Dermis blood vessel endothelial cell (primary cell): ENCODE results near the gene PCDHB9. TPM values are rescaled to one million over a fixed set of nuclear protein-coding genes. Genes with fewer than 3 reads are reported as not detected.
"Not testable (repeated sequence)": the region's sequence is repeated elsewhere in the genome, so short reads cannot be mapped to it uniquely, and the experiment has no call there.

Experiments used
- DNase-seq: peaks from one replicate; pipeline ENCODE4 v3.0.0; 2010
- total RNA-seq: library from RNA; depleted of rRNA; stranded (reverse); fragments of >200 nt; gene quantifications from 2 replicates; pipeline ENCODE4 v1.2.3, GENCODE V29; 2014

PCDHB9 gene
- 0.14 and 0.17 TPM in 2 replicates for total RNA-seq

DNA sequence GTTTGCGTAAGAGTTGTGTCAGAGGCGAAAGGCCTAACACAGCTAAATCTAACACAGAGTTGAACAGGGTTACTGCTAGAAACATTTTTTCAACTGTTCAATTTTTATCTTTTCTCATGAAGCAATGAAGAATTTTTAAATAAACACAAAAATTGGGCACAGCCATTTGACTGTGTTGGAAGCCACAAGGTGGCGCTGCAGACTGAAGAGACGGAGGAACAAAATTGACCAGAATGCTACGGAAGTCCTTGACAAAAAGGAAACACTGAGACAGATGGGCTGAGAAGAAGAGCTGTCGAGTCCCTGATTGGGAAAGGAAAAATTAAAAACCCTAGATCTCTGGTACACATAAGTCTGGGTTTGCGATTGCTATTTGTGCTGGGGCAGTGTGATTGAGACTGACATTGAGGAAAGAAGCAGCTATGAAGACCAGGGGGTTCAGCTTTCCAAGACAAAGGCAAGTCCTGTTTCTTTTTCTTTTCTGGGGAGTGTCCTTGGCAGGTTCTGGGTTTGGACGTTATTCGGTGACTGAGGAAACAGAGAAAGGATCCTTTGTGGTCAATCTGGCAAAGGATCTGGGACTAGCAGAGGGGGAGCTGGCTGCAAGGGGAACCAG, at the start of gene PCDHB9:
TSS of gene PCDHB9 (plus strand) at position 265 of the 616 bp plus-strand sequence. CDS start at position 423, 158 bp downstream.
- peak; percentile 48 for DNase-seq

GRCh38 chr5:141137346-141137745, 49.6 kb upstream of the PCDHB9 start:
- not testable (repeated sequence) for DNase-seq

DNA sequence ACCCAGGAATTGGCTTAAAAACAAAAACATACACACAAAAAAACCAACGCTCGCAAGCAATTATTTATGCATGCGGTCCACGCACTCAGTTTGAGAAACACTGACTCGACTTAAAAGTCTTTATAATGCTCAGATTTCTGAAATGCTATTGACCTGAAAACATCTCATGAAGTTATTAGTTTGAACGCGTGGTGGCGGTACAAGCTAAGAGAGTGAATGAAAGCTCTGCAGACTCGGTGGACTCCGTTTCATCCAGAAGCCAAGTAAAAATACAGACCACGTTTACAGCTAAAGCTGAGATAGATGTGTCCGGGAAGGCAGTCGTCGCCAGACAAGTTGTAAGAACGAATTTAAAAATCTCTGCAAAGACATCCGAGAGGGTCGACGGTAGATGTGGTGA, 37.1 kb upstream of the PCDHB9 start, which contains the start of gene PCDHB6:
TSS of gene PCDHB6 (plus strand) at position 246 of the 400 bp plus-strand sequence. CDS start 201 bp downstream, outside the sequence.
- peak; percentile 46 for DNase-seq

- DNase-seq = no peak
Observed at GRCh38 chr5:141150224-141150992, 36.6 kb upstream of the PCDHB9 start.

- no peak for DNase-seq
Observed at GRCh38 chr5:141150993-141151325, 36.0 kb upstream of the PCDHB9 start.

DNA sequence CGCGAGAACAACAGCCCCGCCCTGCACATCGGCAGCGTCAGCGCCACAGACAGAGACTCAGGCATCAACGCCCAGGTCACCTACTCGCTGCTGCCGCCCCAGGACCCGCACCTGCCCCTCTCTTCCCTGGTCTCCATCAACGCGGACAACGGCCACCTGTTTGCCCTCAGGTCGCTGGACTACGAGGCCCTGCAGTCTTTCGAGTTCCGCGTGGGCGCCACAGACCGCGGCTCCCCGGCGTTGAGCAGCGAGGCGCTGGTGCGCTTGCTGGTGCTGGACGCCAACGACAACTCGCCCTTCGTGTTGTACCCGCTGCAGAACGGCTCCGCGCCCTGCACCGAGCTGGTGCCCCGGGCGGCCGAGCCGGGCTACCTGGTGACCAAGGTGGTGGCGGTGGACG, 35.3 kb upstream of the PCDHB9 start:
- DNase-seq = not testable (repeated sequence)

GRCh38 chr5:141152096-141152495, 34.9 kb upstream of the PCDHB9 start:
- DNase-seq = not testable (repeated sequence)

DNA sequence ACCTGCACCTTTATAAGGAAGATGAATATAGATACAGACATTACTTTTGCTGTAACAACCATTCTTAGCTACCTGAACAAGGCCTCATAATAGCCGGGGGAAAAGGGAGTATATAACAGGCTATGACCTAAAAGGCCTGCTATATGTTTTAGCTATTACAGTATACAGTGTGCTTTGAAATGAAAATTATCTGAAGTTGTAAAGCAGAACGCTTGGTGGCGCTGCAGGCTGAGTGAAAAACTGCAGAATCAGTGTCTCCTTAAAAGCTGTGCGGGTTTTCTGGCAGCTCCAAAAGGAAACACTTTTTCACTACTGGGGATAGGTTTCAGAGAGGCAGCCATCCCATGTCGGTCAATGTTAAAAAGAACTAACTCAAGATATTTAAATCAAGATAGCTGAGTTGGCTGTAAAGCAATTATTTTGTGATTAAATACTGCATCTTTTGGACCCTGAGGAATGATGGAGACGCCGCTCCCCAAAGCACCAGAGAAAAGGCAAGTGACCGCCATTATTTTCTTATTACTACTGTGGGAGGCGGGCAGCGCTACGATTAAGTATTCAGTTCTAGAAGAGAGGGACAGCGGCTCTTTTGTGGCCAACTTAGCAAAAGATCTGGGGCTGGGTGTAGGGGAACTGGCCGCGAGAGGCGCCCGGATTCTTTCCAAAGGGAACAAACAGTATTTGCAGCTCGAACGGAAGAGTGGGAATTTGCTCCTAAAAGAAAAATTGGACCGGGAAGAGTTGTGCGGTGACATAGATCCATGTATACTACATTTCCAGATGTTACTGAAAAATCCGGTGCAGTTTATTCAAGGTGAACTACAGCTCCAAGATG, 31.2 kb upstream of the PCDHB9 start:
- no peak for DNase-seq

DNA sequence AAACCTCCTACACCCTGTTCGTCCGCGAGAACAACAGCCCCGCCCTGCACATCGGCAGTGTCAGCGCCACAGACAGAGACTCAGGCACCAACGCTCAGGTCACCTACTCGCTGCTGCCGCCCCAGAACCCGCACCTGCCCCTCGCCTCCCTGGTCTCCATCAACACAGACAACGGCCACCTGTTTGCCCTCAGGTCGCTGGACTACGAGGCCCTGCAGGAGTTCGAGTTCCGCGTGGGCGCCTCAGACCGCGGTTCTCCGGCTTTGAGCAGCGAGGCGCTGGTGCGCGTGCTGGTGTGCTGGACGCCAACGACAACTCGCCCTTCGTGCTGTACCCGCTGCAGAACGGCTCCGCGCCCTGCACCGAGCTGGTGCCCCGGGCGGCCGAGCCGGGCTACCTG, 29.6 kb upstream of the PCDHB9 start:
- not testable (repeated sequence) for DNase-seq

GRCh38 chr5:141157901-141158300, 29.1 kb upstream of the PCDHB9 start:
- not testable (repeated sequence) for DNase-seq

DNA sequence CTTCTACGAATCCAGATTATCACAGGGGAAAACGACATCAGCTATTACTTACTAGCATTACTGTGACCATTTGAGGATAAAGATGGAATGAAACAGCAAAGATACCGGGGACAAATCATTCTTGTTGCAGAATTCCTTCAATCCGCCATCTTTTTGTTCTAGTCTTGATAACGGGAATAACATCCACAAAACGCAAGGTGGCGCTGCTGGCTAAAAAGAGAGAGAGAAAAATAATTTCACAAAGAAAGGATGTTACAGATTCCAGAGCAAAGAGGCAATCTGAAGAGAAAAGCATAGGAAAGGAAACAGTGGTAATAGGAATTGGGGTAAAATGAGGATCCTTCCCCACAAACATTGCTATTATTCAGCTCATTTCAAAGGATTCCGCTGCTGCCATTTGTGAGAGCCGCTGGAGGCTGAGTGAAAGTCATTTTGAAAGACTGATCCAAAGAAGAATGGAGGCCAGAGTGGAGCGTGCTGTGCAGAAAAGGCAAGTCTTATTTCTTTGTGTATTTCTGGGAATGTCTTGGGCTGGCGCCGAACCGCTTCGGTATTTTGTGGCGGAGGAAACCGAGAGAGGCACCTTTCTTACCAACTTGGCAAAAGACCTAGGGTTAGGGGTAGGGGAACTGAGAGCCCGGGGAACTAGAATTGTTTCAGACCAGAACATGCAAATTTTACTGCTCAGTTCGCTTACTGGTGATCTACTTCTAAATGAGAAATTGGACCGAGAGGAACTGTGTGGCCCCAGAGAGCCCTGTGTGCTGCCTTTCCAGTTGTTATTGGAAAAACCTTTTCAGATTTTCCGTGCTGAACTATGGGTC, 14.4 kb upstream of the PCDHB9 start, which contains the start of gene PCDHB7:
TSS of gene PCDHB7 (plus strand) at position 264 of the 824 bp plus-strand sequence. CDS start at position 456, 192 bp downstream.
- peak; percentile 43 for DNase-seq

DNA sequence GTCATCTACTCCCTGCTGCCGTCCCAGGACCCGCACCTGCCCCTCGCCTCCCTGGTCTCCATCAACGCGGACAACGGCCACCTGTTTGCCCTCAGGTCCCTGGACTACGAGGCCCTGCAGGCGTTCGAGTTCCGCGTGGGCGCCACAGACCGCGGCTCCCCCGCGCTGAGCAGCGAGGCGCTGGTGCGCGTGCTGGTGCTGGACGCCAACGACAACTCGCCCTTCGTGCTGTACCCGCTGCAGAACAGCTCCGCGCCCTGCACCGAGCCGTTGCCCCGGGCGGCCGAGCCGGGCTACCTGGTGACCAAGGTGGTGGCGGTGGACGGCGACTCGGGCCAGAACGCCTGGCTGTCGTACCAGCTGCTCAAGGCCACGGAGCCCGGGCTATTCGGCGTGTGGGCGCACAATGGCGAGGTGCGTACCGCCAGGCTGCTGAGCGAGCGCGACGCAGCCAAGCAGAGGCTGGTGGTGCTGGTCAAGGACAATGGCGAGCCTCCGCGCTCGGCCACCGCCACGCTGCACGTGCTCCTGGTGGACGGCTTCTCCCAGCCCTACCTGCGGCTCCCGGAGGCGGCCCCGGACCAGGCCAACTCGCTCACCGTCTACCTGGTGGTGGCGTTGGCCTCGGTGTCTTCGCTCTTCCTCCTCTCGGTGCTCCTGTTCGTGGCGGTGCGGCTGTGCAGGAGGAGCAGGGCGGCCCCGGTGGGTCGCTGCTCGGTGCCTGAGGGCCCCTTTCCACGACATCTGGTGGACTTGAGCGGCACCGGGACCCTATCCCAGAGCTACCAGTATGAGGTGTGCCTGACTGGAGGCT, 12.5 kb upstream of the PCDHB9 start:
- DNase-seq = not testable (repeated sequence)

GRCh38 chr5:141175933-141176332, 11.0 kb upstream of the PCDHB9 start:
- DNase-seq = no peak

DNA sequence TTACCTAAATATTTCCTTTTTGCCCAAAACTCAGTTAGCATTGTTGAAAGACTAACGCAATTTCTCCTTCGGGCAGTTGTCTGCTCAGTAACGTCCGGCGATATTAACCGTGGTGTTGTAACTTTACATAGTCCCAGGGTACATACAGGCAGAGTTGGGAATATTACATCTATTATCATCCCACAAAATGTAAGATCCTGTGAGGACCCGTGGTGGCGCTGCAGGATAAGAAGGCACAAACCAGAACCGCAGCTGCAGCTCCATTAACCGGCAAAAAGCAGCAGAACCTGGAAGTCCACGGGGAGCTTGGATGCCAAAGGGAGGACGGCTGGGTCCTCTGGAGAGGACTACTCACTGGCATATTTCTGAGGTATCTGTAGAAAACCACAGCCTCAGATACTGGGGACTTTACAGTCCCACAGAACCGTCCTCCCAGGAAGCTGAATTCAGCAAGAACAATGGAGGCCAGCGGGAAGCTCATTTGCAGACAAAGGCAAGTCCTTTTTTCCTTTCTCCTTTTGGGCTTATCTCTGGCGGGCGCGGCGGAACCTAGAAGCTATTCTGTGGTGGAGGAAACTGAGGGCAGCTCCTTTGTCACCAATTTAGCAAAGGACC, 9.3 kb upstream of the PCDHB9 start, which contains the start of gene PCDHB8:
TSS of gene PCDHB8 (plus strand) at position 214 of the 615 bp plus-strand sequence. CDS start at position 459, 245 bp downstream.
- peak; percentile 3 for DNase-seq

GRCh38 chr5:141179371-141179770, 7.6 kb upstream of the PCDHB9 start:
- DNase-seq = not testable (repeated sequence)

DNA sequence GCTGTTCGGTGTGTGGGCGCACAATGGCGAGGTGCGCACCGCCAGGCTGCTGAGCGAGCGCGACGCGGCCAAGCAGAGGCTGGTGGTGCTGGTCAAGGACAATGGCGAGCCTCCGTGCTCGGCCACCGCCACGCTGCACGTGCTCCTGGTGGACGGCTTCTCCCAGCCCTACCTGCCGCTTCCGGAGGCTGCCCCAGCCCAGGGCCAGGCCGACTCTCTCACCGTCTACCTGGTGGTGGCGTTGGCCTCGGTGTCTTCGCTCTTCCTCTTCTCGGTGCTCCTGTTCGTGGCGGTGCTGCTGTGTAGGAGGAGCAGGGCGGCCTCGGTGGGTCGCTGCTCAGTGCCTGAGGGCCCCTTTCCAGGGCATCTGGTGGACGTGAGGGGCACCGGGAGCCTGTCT, 7.1 kb upstream of the PCDHB9 start:
- not testable (repeated sequence) for DNase-seq

GRCh38 chr5:141180313-141180712, 6.6 kb upstream of the PCDHB9 start:
- no peak for DNase-seq

DNA sequence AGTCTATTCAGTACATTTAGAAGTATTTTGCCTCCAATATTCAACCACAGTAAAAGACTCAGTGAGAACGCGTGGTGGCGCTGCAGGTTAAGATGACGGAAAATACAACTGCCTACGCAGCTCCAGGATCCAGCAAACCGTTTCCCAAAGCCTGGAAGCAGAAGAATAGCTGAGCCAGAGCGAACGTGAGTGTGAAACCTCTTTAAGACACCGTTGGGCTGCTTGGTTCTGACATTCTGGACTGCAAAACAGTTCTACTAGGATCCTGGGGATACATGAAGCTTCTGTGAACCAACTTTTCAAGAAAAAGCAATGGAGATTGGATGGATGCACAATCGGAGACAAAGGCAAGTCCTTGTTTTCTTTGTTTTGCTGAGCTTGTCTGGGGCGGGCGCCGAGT, 4.7 kb upstream of the PCDHB9 start, which contains the start of gene PCDHB16:
TSS of gene PCDHB16 (plus strand) at position 140 of the 400 bp plus-strand sequence. CDS start at position 313, 173 bp downstream.
- peak; percentile 54 for DNase-seq

GRCh38 chr5:141184117-141184855, 2.7 kb upstream of the PCDHB9 start:
- DNase-seq = not testable (repeated sequence)

DNA sequence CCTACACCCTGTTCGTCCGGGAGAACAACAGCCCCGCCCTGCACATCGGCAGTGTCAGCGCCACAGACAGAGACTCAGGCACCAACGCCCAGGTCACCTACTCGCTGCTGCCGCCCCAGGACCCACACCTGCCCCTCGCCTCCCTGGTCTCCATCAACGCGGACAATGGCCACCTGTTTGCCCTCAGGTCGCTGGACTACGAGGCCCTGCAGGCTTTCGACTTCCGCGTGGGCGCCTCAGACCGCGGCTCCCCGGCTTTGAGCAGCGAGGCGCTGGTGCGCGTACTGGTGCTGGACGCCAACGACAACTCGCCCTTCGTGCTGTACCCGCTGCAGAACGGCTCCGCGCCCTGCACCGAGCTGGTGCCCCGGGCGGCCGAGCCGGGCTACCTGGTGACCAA, 1.7 kb downstream of the PCDHB9 start:
- not testable (repeated sequence) for DNase-seq
